Colonic mucosa (tissue), 4 donors: ENCODE measurements around the gene NDUFB2. TPM values are rescaled to one million over a fixed set of nuclear protein-coding genes. Genes with fewer than 3 reads are reported as not detected.

Source experiments
- DNase-seq: peaks from one replicate; pipeline ENCODE4 v3.0.0-alpha.2; 2020
- H3K27ac ChIP-seq: fragments of 200-600 bp; one replicate; pipeline ENCODE4 v1.8.0; 2021
- H3K27me3 ChIP-seq: fragments of 200-600 bp; one replicate; pipeline ENCODE4 v1.8.0; 2021
- H3K36me3 ChIP-seq: fragments of 200-600 bp; one replicate; pipeline ENCODE4 v1.8.0; 2021
- H3K4me1 ChIP-seq: fragments of 200-600 bp; one replicate; pipeline ENCODE4 v1.8.0; 2021; ENCODE audit warnings: mild to moderate bottlenecking
- H3K4me3 ChIP-seq: fragments of 200-600 bp; one replicate; pipeline ENCODE4 v1.8.0; 2021
- H3K9ac ChIP-seq, 2 donors: one replicate each; pipeline ENCODE4 v1.7.0; 2013; ENCODE audit warnings: control low read depth in 2 of 2, low read depth in 2 of 2, low read length in 2 of 2
- H3K9me3 ChIP-seq: fragments of 200-600 bp; one replicate; pipeline ENCODE4 v1.8.0; 2021
- CTCF ChIP-seq: fragments of 200-600 bp; IDR thresholded peaks from one replicate; pipeline ENCODE4 v1.8.0; 2022; ENCODE audit warnings: antibody characterized with exemption, mild to moderate bottlenecking
- intact Hi-C: fragments of 100-400 bp; cut with DNase I; formaldehyde crosslinking; loops from one replicate; pipeline ENCODE4 v1.14.1; 2022
- total RNA-seq, 2 donors: library from RNA; stranded (reverse); fragmentation: NEBNext Ultra II Directional in 1 of 2; extraction: Animal tissue kit (Norgen Biotek cat#: 25700) in 1 of 2; gene quantifications; one replicate each; pipeline ENCODE4 v1.2.1, GENCODE V29; 2021
- donor health status: healthy.
- donor health status: DM: no; HTN: no; CAD: no.
- donor health status: DM: no; HTN: no; CAD: no.

The NDUFB2 gene
- total RNA-seq, 2 donors from 2014 or later: 281 to 309 TPM

GRCh38 chr7:140694592-140694991, 1.9 kb upstream of the NDUFB2 start:
- no peak for TF ChIP-seq CTCF

GRCh38 chr7:140695381-140695780, 1.1 kb upstream of the NDUFB2 start:
- Histone ChIP-seq H3K9ac (no peak overlapping the region), H3K9me3 (no peaks in the 10 kb centered on the region), H3K36me3 (no peaks in the 10 kb centered on the region), H3K27me3 (no peaks in the 10 kb centered on the region), H3K4me1 (peaks cover 7% of the 10 kb centered on the region), H3K4me3 (no peak overlapping the region), H3K27ac (no peak overlapping the region)
- intact Hi-C loops: no loop called here
- DNase-seq: no peak
- TF ChIP-seq CTCF: no peak

More at GRCh38 chr7:140694592-140694991, 1.9 kb upstream of the NDUFB2 start:
- no peak overlapping the region for H3K9ac ChIP-seq
- no peak for DNase-seq
- no peak overlapping the region for H3K4me3 ChIP-seq
- no peaks in the 10 kb centered on the region for H3K9me3 ChIP-seq
- H3K27ac ChIP-seq: no peak overlapping the region
- intact Hi-C loops: no loop called here
- H3K4me1 ChIP-seq: peaks cover 7% of the 10 kb centered on the region
- H3K27me3 ChIP-seq: no peaks in the 10 kb centered on the region
- H3K36me3 ChIP-seq: no peaks in the 10 kb centered on the region

- H3K4me1 ChIP-seq: peaks cover 7% of the 10 kb centered on the region
- H3K36me3 ChIP-seq: no peaks in the 10 kb centered on the region
- peak overlapping the region; percentile 69 for H3K27ac ChIP-seq
- H3K9me3 ChIP-seq: no peaks in the 10 kb centered on the region
- H3K9ac ChIP-seq: peak overlapping the region; percentile 57 to 93
- intact Hi-C loops: no loop called here
- H3K4me3 ChIP-seq: peak overlapping the region; percentile 46
- TF ChIP-seq CTCF: no peak
- no peaks in the 10 kb centered on the region for H3K27me3 ChIP-seq
- DNase-seq: peak; percentile 97
Measured at GRCh38 chr7:140696024-140696679, 356 bp upstream of the NDUFB2 start.

- peak overlapping the region; percentile 46 for H3K4me3 ChIP-seq
- peaks cover 7% of the 10 kb centered on the region for H3K4me1 ChIP-seq
- TF ChIP-seq CTCF: no peak
- H3K27ac ChIP-seq: peak overlapping the region; percentile 69
- H3K9me3 ChIP-seq: no peaks in the 10 kb centered on the region
- DNase-seq: no peak
- H3K9ac ChIP-seq: peak overlapping the region; percentile 57 to 93
- H3K36me3 ChIP-seq: no peaks in the 10 kb centered on the region
- no peaks in the 10 kb centered on the region for H3K27me3 ChIP-seq
- intact Hi-C loops: no loop called here
Measured at GRCh38 chr7:140697447-140698143, 1.1 kb downstream of the NDUFB2 start.

GRCh38 chr7:140698477-140698876, 2.0 kb downstream of the NDUFB2 start:
- no peak for DNase-seq
- peaks cover 7% of the 10 kb centered on the region for H3K4me1 ChIP-seq
- H3K36me3 ChIP-seq: no peaks in the 10 kb centered on the region
- H3K9me3 ChIP-seq: no peaks in the 10 kb centered on the region
- no peak for TF ChIP-seq CTCF
- H3K27ac ChIP-seq: no peak overlapping the region
- H3K4me3 ChIP-seq: no peak overlapping the region
- no peaks in the 10 kb centered on the region for H3K27me3 ChIP-seq
- no peak overlapping the region for H3K9ac ChIP-seq
- intact Hi-C loops: no loop called here
